Right lobe of liver (tissue), 4 donors: ENCODE results near the gene WDR88.

Source experiments
- CTCF ChIP-seq, 4 donors: fragments of 200-600 bp in 3 of 4; fragments of 450-650 bp in 1 of 4; IDR thresholded peaks; one replicate each; pipeline versions ENCODE4 v1.5.1 to v1.8.0; 2016 to 2022; ENCODE audit warnings: antibody characterized with exemption in 4 of 4, mild to moderate bottlenecking in 2 of 4
- POLR2A ChIP-seq: fragments of 450-650 bp; IDR thresholded peaks from one replicate; pipeline ENCODE4 v1.6.1; 2017; ENCODE audit warnings: antibody characterized with exemption, mild to moderate bottlenecking
- donor health status: DM: no; HTN: no; CAD: no.
- donor health status: DM: no; HTN: no; CAD: no.
- donor health status: DM: no; HTN: yes; CAD: no.

DNA sequence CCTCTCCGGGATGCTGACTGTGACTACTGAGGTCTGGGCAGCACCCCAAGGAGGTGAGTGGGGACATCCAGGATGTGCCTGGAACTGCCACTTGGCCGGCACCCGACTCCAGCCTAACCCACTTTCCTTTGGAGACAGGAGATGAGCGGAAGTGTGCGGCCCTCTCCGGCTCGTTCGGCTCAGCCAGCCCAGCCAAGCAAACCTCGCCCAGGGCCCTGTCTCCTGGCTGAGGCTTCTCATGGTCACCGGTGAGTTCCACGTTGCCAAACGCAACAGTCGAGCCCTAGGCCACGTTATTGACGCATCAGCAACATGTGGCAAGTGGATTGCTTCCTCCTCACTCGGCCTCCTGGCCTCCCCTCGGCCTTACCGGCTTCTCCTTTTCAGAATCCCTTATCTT, 88.2 kb downstream of the WDR88 start:
- no peak for TF ChIP-seq POLR2A
- TF ChIP-seq CTCF (IDR thresholded peaks at IDR 0.05) = no peak
